GM10248 (cell line): ENCODE measurements around the gene CHRM2.

ENCODE experiments used
- CTCF ChIA-PET: fragments of 300-600 bp; sonication (Branson Sonifier 250); formaldehyde crosslinking; extraction: SDS; loops from one replicate; lab custom pipeline; 2021; ENCODE audit warnings: antibody characterized with exemption; lab: Yijun Ruan, JAX
- POLR2A ChIA-PET: fragments of 350-650 bp; sonication (Branson Sonifier 250); formaldehyde crosslinking; extraction: SDS; loops from one replicate; lab custom pipeline; 2020; ENCODE audit warnings: antibody characterized with exemption; lab: Yijun Ruan, JAX
- DNase-seq: peaks from one replicate; pipeline ENCODE4 v3.0.0; 2012; ENCODE audit errors: extremely low spot score
- TF ChIP-seq, protein P1 (sequence below): IDR thresholded peaks from 2 replicates; pipeline ENCODE4 v1.5.1; 2012; ENCODE audit warnings: mild to moderate bottlenecking, low read depth; ENCODE audit errors: extremely low read depth, missing control alignments, control extremely low read depth

CHRM2 gene

DNA sequence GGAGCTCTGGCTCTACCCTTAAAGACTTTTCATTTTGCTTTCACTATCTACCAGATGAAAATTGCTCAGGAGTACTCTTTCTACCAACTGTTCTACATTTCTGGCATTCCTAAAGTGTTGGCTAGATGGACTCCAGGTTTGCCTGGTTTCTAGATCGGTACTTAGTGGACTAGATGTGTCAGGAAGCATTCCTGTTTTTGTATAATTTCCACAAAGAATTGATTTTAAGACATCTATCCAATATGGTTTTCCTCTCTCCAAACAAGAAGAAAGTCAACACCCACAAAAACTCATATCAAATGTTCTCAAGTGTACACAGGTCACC lies 157.7 kb downstream of the CHRM2 start:
- DNase-seq, result no peak
- ChIA-PET CTCF (no interaction called here), POLR2A (no interaction called here)
- TF ChIP-seq, protein P1, sequence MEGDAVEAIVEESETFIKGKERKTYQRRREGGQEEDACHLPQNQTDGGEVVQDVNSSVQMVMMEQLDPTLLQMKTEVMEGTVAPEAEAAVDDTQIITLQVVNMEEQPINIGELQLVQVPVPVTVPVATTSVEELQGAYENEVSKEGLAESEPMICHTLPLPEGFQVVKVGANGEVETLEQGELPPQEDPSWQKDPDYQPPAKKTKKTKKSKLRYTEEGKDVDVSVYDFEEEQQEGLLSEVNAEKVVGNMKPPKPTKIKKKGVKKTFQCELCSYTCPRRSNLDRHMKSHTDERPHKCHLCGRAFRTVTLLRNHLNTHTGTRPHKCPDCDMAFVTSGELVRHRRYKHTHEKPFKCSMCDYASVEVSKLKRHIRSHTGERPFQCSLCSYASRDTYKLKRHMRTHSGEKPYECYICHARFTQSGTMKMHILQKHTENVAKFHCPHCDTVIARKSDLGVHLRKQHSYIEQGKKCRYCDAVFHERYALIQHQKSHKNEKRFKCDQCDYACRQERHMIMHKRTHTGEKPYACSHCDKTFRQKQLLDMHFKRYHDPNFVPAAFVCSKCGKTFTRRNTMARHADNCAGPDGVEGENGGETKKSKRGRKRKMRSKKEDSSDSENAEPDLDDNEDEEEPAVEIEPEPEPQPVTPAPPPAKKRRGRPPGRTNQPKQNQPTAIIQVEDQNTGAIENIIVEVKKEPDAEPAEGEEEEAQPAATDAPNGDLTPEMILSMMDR, result no peak

DNA sequence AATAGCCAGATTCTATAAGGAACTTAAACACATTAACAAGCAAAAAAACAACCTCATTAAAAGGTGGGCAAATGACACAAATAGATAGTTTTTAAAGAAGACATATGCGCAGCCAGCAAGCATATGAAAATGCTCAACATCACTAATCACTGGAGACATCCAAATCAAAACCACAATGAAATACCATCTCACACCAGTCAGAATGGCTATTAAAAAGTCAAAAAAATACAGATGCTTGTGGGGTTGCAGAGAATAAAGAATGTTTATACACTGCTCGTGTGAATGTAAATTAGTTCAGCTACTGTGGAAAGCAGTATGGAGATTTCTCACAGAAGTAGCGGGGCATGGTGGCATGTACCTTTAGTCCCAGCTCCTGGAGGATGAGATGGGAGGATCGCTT lies 164.0 kb downstream of the CHRM2 start:
- POLR2A ChIA-PET, result no interaction called here
- TF ChIP-seq, protein P1, result no peak
- CTCF ChIA-PET, result interaction anchor here (1.6 kb wide), 1 partner anchor 10 kb away, joined by 4 read pairs; no protein-coding TSS in a partner anchor
- DNase-seq, result no peak

DNA sequence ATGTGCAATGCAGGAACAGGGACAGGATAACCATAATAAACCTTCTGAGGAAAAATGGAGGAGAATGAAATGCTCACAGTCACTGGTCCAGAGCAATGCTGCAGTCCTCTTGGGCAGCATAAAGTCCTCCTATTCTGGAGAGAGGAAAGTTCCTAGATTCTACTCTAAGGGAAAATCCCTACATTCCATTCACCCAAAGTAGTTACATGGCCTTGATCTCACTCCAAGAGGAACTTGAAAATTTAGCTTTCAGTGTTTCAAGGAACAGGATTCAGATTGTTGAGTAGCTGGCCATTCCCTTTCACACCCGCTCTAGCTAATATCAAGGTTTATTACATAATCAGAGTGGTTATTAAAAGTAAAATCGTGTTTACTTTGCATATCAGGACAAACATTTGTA lies 168.3 kb downstream of the CHRM2 start:
- CTCF ChIA-PET, result no interaction called here

DNA sequence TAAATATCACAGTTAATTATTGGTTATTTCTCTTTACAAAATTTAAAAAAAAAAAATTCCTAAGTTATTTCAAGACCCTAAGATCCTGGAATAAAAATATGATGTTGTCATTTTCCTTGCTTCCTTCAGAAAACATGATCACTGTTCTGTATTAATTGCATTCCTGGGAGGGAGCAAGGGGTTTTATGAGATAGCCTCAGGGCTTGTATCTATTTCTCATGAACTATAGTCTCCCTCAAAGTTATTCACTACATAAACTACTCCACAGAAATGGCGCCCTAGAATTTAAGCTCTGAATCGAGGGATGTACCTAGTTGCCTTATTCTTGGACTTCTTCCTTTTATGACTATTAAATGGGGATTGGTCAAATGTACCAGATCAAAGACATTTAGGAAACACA lies 170.3 kb downstream of the CHRM2 start:
- POLR2A ChIA-PET, result no interaction called here
- CTCF ChIA-PET, result no interaction called here
- no peak for DNase-seq

More for the DNA sequence above, 168.3 kb downstream of the CHRM2 start:
- POLR2A ChIA-PET, result no interaction called here
- TF ChIP-seq, protein P1, result no peak
- DNase-seq, result no peak

GRCh38 chr7:137040745-137041144 lies 172.3 kb downstream of the CHRM2 start:
- POLR2A ChIA-PET, result no interaction called here

More for the DNA sequence above, 170.3 kb downstream of the CHRM2 start:
- TF ChIP-seq, protein P1, result no peak

DNA sequence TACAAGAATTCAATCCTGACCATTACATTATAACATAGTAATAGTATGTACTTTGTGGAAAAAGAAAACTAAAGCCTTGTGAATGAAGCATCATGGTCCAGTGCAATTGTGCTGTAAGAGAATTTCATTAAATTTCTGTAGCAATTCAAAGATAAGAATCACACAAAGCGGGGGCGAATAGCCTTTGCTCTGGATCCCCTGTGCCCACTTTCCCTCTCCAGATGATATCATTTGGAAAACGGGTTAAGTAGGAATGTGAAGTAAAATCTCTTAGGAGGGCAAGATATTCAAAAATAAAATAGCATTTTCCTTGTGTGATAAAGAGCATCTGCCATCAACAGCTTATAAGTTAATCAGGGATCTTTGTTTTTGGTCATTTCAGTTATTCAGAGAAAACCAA lies 177.1 kb downstream of the CHRM2 start:
- DNase-seq, result no peak
- CTCF ChIA-PET, result no interaction called here
- TF ChIP-seq, protein P1, result no peak
- POLR2A ChIA-PET, result no interaction called here

More at GRCh38 chr7:137040745-137041144, 172.3 kb downstream of the CHRM2 start:
- CTCF ChIA-PET, result no interaction called here
- TF ChIP-seq, protein P1, result no peak
- DNase-seq, result no peak
